MCF 10A (cell line): ENCODE measurements around the gene ODAPH. TPM values are rescaled to one million over a fixed set of nuclear protein-coding genes. Genes with fewer than 3 reads are reported as not detected.
"Not testable (repeated sequence)": the region's sequence is repeated elsewhere in the genome, so short reads cannot be mapped to it uniquely, and the experiment has no call there.

Experiments
- BruUV-seq: library from RNA; stranded (reverse); fragments of 400-500 nt; replicated peaks from 2 replicates; lab custom pipeline; 2021; lab: Mats Ljungman, UMichigan
- CTCF ChIA-PET: fragments of 300-600 bp; sonication (Branson Sonifier 250); formaldehyde crosslinking; extraction: SDS; loops from one replicate; lab custom pipeline; 2021; ENCODE audit warnings: antibody characterized with exemption, inconsistent platforms; lab: Yijun Ruan, JAX
- POLR2A ChIA-PET: fragments of 300-600, 350-650 bp; sonication (Branson Sonifier 250); formaldehyde crosslinking; extraction: SDS; loops from one replicate; lab custom pipeline; 2020; ENCODE audit warnings: antibody characterized with exemption, inconsistent platforms; lab: Yijun Ruan, JAX
- DNase-seq: peaks from one replicate; pipeline ENCODE4 v3.0.0-alpha.2; 2018; ENCODE audit not compliant: unreplicated experiment
- H3K27ac Mint-ChIP-seq: one replicate; pipeline ENCODE4 v1.8.0; 2022; ENCODE audit warnings: mild to moderate bottlenecking, low read depth, mixed read lengths; ENCODE audit not compliant: unreplicated experiment
- H3K27me3 Mint-ChIP-seq: one replicate; pipeline ENCODE4 v1.8.0; 2022; ENCODE audit warnings: mixed read lengths; ENCODE audit not compliant: insufficient read depth, unreplicated experiment
- H3K36me3 Mint-ChIP-seq: one replicate; pipeline ENCODE4 v1.8.0; 2022; ENCODE audit warnings: mild to moderate bottlenecking, moderate library complexity, mixed read lengths; ENCODE audit not compliant: insufficient read depth, unreplicated experiment
- H3K4me1 Mint-ChIP-seq: one replicate; pipeline ENCODE4 v1.8.0; 2022; ENCODE audit warnings: mixed read lengths; ENCODE audit not compliant: insufficient read depth, unreplicated experiment
- H3K4me3 Mint-ChIP-seq: one replicate; pipeline ENCODE4 v1.8.0; 2022; ENCODE audit warnings: mild to moderate bottlenecking, moderate library complexity, mixed read lengths; ENCODE audit not compliant: unreplicated experiment
- H3K9me3 Mint-ChIP-seq: one replicate; pipeline ENCODE4 v1.8.0; 2022; ENCODE audit warnings: mixed read lengths; ENCODE audit not compliant: unreplicated experiment
- CTCF ChIP-seq: fragments of 200-600 bp; IDR thresholded peaks from one replicate; pipeline ENCODE4 v1.8.0; 2022; ENCODE audit warnings: antibody characterized with exemption, mild to moderate bottlenecking; ENCODE audit not compliant: unreplicated experiment
- intact Hi-C: fragments of 100-400 bp; cut with micrococcal nuclease; formaldehyde crosslinking; loops from 2 replicates; pipeline ENCODE4 v1.14.1; 2022
- total RNA-seq: library from RNA; stranded (reverse); gene quantifications from 2 replicates; pipeline ENCODE4 v1.2.3, GENCODE V29; 2022

Gene ODAPH
- total RNA-seq, 1 experiment from 2014 or later = not detected

- Mint-ChIP-seq H3K4me1 (no peaks in the 10 kb centered on the region), H3K9me3 (peaks cover 8% of the 10 kb centered on the region), H3K27ac (no peak overlapping the region), H3K27me3 (no peaks in the 10 kb centered on the region), H3K4me3 (no peak overlapping the region), H3K36me3 (peaks cover 72% of the 10 kb centered on the region)
- intact Hi-C loops = no loop called here
- no peak for TF ChIP-seq CTCF
- no peak for DNase-seq
- no TSS peak for BruUV-seq
- POLR2A ChIA-PET = interaction anchor here (0.6 to 3.9 kb wide), 4 partner anchors 13 to 654 kb away, joined by 3 to 35 read pairs (median 4); partner anchors contain the start of genes RCHY1 and THAP6
- CTCF ChIA-PET = interaction anchor here (0.6 to 1.4 kb wide), 3 partner anchors 13 to 595 kb away, joined by 3 to 4 read pairs (median 3); partner anchors contain the start of gene PARM1
These were observed 28.4 kb upstream of the ODAPH start for GRCh38 chr4:75527482-75527881.

GRCh38 chr4:75530556-75531322 lies 25.1 kb upstream of the ODAPH start:
- ChIA-PET CTCF (interaction anchor here (0.6 to 0.7 kb wide), 2 partner anchors 600 to 735 kb away, joined by 3 read pairs; no protein-coding TSS in a partner anchor), POLR2A (interaction anchor here (1.2 to 2.0 kb wide), 2 partner anchors 16 to 196 kb away, joined by 3 to 10 read pairs; partner anchors contain the start of genes RCHY1 and THAP6)
- no peak for TF ChIP-seq CTCF
- H3K27me3 Mint-ChIP-seq = no peaks in the 10 kb centered on the region
- no TSS peak for BruUV-seq
- peaks cover 54% of the 10 kb centered on the region for H3K36me3 Mint-ChIP-seq
- H3K4me1 Mint-ChIP-seq = no peaks in the 10 kb centered on the region
- intact Hi-C loops = no loop called here
- H3K4me3 Mint-ChIP-seq = no peak overlapping the region
- peaks cover 15% of the 10 kb centered on the region for H3K9me3 Mint-ChIP-seq
- DNase-seq = no peak
- no peak overlapping the region for H3K27ac Mint-ChIP-seq

- H3K27me3 Mint-ChIP-seq, H3K27ac Mint-ChIP-seq, intact Hi-C loops, H3K4me3 Mint-ChIP-seq, DNase-seq, BruUV-seq, H3K4me1 Mint-ChIP-seq: not testable (repeated sequence)
- H3K36me3 Mint-ChIP-seq = peaks cover 52% of the 10 kb centered on the region
- H3K9me3 Mint-ChIP-seq = peaks cover 15% of the 10 kb centered on the region
- CTCF ChIA-PET = interaction anchor here (0.7 kb wide), 1 partner anchor 601 kb away, joined by 3 read pairs; no protein-coding TSS in a partner anchor
- POLR2A ChIA-PET = interaction anchor here (0.9 to 2.0 kb wide), 3 partner anchors 11 to 195 kb away, joined by 3 to 10 read pairs (median 4); partner anchors contain the start of genes RCHY1 and THAP6
These were observed 24.2 kb upstream of the ODAPH start for GRCh38 chr4:75531536-75532143.

- CTCF ChIA-PET, BruUV-seq, POLR2A ChIA-PET, H3K27ac Mint-ChIP-seq, H3K27me3 Mint-ChIP-seq, H3K4me3 Mint-ChIP-seq, H3K4me1 Mint-ChIP-seq, DNase-seq, intact Hi-C loops: not testable (repeated sequence)
- Mint-ChIP-seq H3K36me3 (peaks cover 34% of the 10 kb centered on the region), H3K9me3 (peaks cover 24% of the 10 kb centered on the region)
These were observed 22.5 kb upstream of the ODAPH start for GRCh38 chr4:75533339-75533887.

GRCh38 chr4:75533926-75534325 lies 21.9 kb upstream of the ODAPH start:
- BruUV-seq, DNase-seq, CTCF ChIA-PET, H3K4me1 Mint-ChIP-seq, H3K27me3 Mint-ChIP-seq, H3K27ac Mint-ChIP-seq, intact Hi-C loops, H3K4me3 Mint-ChIP-seq: not testable (repeated sequence)
- H3K9me3 Mint-ChIP-seq = peaks cover 27% of the 10 kb centered on the region
- POLR2A ChIA-PET = interaction anchor here (0.9 kb wide), 1 partner anchor 9 kb away, joined by 3 read pairs; no protein-coding TSS in a partner anchor
- peaks cover 29% of the 10 kb centered on the region for H3K36me3 Mint-ChIP-seq

- BruUV-seq, intact Hi-C loops, H3K4me3 Mint-ChIP-seq, H3K27me3 Mint-ChIP-seq, POLR2A ChIA-PET, H3K27ac Mint-ChIP-seq, CTCF ChIA-PET, DNase-seq, H3K36me3 Mint-ChIP-seq, H3K4me1 Mint-ChIP-seq: not testable (repeated sequence)
- peaks cover 18% of the 10 kb centered on the region for H3K9me3 Mint-ChIP-seq
These were observed 18.6 kb upstream of the ODAPH start for GRCh38 chr4:75537308-75537707.
